ENCODE measurements around the gene IFIT1. TPM values are rescaled to one million over a fixed set of nuclear protein-coding genes. Genes with fewer than 3 reads are reported as not detected.
A peak's percentile ranks its signal among the peaks of the same experiment; 100 is the strongest.

IFIT1 gene
- total and polyA plus RNA-seq, 9 of the 15 experiments (the other 6 are each of a cell fraction or from before 2014, with no cell fraction given): 0.03 to 0.40 (median 0.18) TPM

GRCh38 chr10:89352802-89353201 is 39.6 kb upstream of the IFIT1 start (continued):
- peak in 1 of 2 experiments; percentile 95 for TF ChIP-seq AFF1 (IDR thresholded peaks at IDR 0.05; ENCODE audit: low read depth in 1 of 2, partially characterized antibody in 2 of 2)
- no peak for TF ChIP-seq HSF4 (CRISPR knock-in tag; IDR thresholded peaks at IDR 0.05; ENCODE audit: borderline replicate concordance)
- no peak for TF ChIP-seq PURB (CRISPR knock-in tag; IDR thresholded peaks at IDR 0.05; ENCODE audit: low read depth)
- no peak for TF ChIP-seq HDAC6 (IDR thresholded peaks at IDR 0.05; ENCODE audit: low read depth, low read length)
- no peak for TF ChIP-seq COPS2 (conservative IDR thresholded peaks at IDR 0.05)
- peak; percentile 25; the same call in 1 of the 2 replicates for TF ChIP-seq RFX1 (IDR thresholded peaks at IDR 0.05)
- no peak for TF ChIP-seq DLX4 (CRISPR knock-in tag; IDR thresholded peaks at IDR 0.05)
- no peak for TF ChIP-seq CHCHD3 (CRISPR knock-in tag; IDR thresholded peaks at IDR 0.05)
- TF ChIP-seq ZNF134 (CRISPR knock-in tag; conservative IDR thresholded peaks at IDR 0.05): peak; percentile 54; the same call in 1 of the 2 replicates
- TF ChIP-seq CBFA2T3 (IDR thresholded peaks at IDR 0.05): peak; percentile 64
